GM12878 (cell line): ENCODE measurements around the gene SULF2. TPM values are rescaled to one million over a fixed set of nuclear protein-coding genes. Genes with fewer than 3 reads are reported as not detected.

ENCODE experiments used
- ATAC-seq: fragments of 200-7000 bp; cut with Tn5 transposase; 3 replicates; pipeline ENCODE4 v1.9.1; 2020; ENCODE audit warnings: mild to moderate bottlenecking, moderate library complexity
- BruUV-seq: library from RNA; stranded (reverse); fragments of 400-500 nt; replicated peaks from 2 replicates; lab custom pipeline; 2021; lab: Mats Ljungman, UMichigan
- CTCF ChIA-PET: fragments of 300-600 bp; sonication (Branson Sonifier 250); formaldehyde crosslinking; extraction: SDS; loops from one replicate; lab custom pipeline; 2021; ENCODE audit warnings: inconsistent platforms; lab: Yijun Ruan, JAX
- POLR2A ChIA-PET: fragments of 350-600 bp; formaldehyde crosslinking; extraction: SDS; loops from one replicate; lab custom pipeline; 2021; ENCODE audit warnings: inconsistent platforms; lab: Charles Lee
- RAD21 ChIA-PET: fragments of 300-600 bp; sonication (Branson Sonifier 250); formaldehyde crosslinking; loops from one replicate; lab custom pipeline; 2023; ENCODE audit warnings: antibody characterized with exemption; ENCODE audit not compliant: unreplicated experiment; lab: Charles Lee
- SMC1A ChIA-PET: fragments of 300-600 bp; sonication (Branson Sonifier 250); formaldehyde crosslinking; loops from one replicate; lab custom pipeline; 2023; ENCODE audit not compliant: unreplicated experiment, uncharacterized antibody; lab: Charles Lee
- DNase-seq: peaks from one replicate; pipeline ENCODE4 v3.0.0-alpha.2; 2011; ENCODE audit warnings: low read depth, low spot score
- FAIRE-seq: peaks from 3 replicates; lab custom pipeline; 2011; peaks lifted over from hg19 to GRCh38; lab: Jason Lieb, UNC
- H2AFZ ChIP-seq: 2 replicates; pipeline ENCODE4 v1.6.0; 2011; ENCODE audit warnings: low read depth, low read length, control low read depth; ENCODE audit not compliant: control insufficient read depth
- H3K27ac ChIP-seq: 2 replicates; pipeline ENCODE4 v1.5.1; 2011; ENCODE audit warnings: control low read depth; ENCODE audit not compliant: control insufficient read depth, insufficient read depth
- H3K27me3 ChIP-seq, 2 experiments: replicated peaks in 1 of 2; 2 replicates each; pipeline versions ENCODE4 v1.6.0 to v1.6.1; 2011; ENCODE audit warnings: low read length in 1 of 2; ENCODE audit not compliant: control insufficient read depth in 2 of 2, insufficient read depth in 2 of 2
- H3K36me3 ChIP-seq, 2 experiments: 2 replicates each; pipeline ENCODE4 v1.5.1; 2011; ENCODE audit warnings: low read length in 1 of 2; ENCODE audit not compliant: control insufficient read depth in 2 of 2, insufficient read depth in 2 of 2
- H3K4me1 ChIP-seq: 2 replicates; pipeline ENCODE4 v1.6.1; 2011; ENCODE audit warnings: mild to moderate bottlenecking, low read length, moderate library complexity, mixed read lengths; ENCODE audit not compliant: control insufficient read depth, insufficient read depth
- H3K4me2 ChIP-seq: 2 replicates; pipeline ENCODE4 v1.6.0; 2011; ENCODE audit warnings: control low read depth; ENCODE audit not compliant: control insufficient read depth, insufficient read depth
- H3K4me3 ChIP-seq: fragments of 200-600 bp; sonication (generic); 2 replicates; pipeline ENCODE4 v1.5.1; 2016
- H3K79me2 ChIP-seq: 2 replicates; pipeline ENCODE4 v1.6.0; 2011; ENCODE audit warnings: low read length; ENCODE audit not compliant: control insufficient read depth, insufficient read depth
- H3K9ac ChIP-seq: 2 replicates; pipeline ENCODE4 v1.8.0; 2011; ENCODE audit warnings: low read length, control low read depth, mixed read lengths; ENCODE audit not compliant: control insufficient read depth, insufficient read depth
- H3K9me3 ChIP-seq: replicated peaks from 3 replicates; pipeline ENCODE4 v1.5.1; 2011; ENCODE audit warnings: mild to moderate bottlenecking, low read length; ENCODE audit not compliant: control insufficient read depth, insufficient read depth
- H4K20me1 ChIP-seq: 2 replicates; pipeline ENCODE4 v1.6.0; 2011; ENCODE audit not compliant: control insufficient read depth, insufficient read depth
- CBX5 ChIP-seq: sonication (generic); IDR thresholded peaks from 2 replicates; pipeline ENCODE4 v1.6.1; 2016; ENCODE audit warnings: low read depth, moderate library complexity, mild to moderate bottlenecking, inconsistent platforms
- CUX1 ChIP-seq: IDR thresholded peaks from 2 replicates; pipeline ENCODE4 v1.6.1; 2012; ENCODE audit warnings: improper control_type of control experiment, low read depth, low read length; ENCODE audit not compliant: insufficient replicate concordance
- FOS ChIP-seq: IDR thresholded peaks from 3 replicates; pipeline ENCODE4 v1.6.1; 2011; ENCODE audit warnings: borderline replicate concordance; ENCODE audit not compliant: insufficient read length; ENCODE audit errors: extremely low read depth
- HDAC2 ChIP-seq: fragments of 200-600 bp; sonication (generic); IDR thresholded peaks from 2 replicates; pipeline ENCODE4 v1.6.1; 2017
- HDGF ChIP-seq: fragments of 450-650 bp; IDR thresholded peaks from 2 replicates; pipeline ENCODE4 v1.6.1; 2016; ENCODE audit warnings: antibody characterized with exemption
- NBN ChIP-seq: fragments of 450-650 bp; IDR thresholded peaks from 2 replicates; pipeline ENCODE4 v1.6.1; 2016
- NR2C1 ChIP-seq: fragments of 450-650 bp; IDR thresholded peaks from 2 replicates; pipeline ENCODE4 v1.6.1; 2017; ENCODE audit warnings: antibody characterized with exemption, mild to moderate bottlenecking, moderate library complexity
- RBBP5 ChIP-seq: fragments of 200-600 bp; sonication (generic); conservative IDR thresholded peaks from 2 replicates; pipeline ENCODE4 v1.6.1; 2016
- REST ChIP-seq: IDR thresholded peaks from 2 replicates; pipeline ENCODE4 v1.6.1; 2012; ENCODE audit warnings: mild to moderate bottlenecking, low read depth, low read length
- TBL1XR1 ChIP-seq: IDR thresholded peaks from 2 replicates; pipeline ENCODE4 v1.6.1; 2012; ENCODE audit warnings: low read depth, low read length, improper control_type of control experiment
- WRNIP1 ChIP-seq: IDR thresholded peaks from 2 replicates; pipeline ENCODE4 v1.6.1; 2011; ENCODE audit warnings: low read depth, low read length, improper control_type of control experiment, borderline replicate concordance
- YBX1 ChIP-seq: fragments of 450-650 bp; IDR thresholded peaks from 2 replicates; pipeline ENCODE4 v1.6.1; 2016; ENCODE audit warnings: antibody characterized with exemption
- ZSCAN29 ChIP-seq: fragments of 450-650 bp; IDR thresholded peaks from 2 replicates; pipeline ENCODE4 v1.6.1; 2017; ENCODE audit warnings: mild to moderate bottlenecking, moderate library complexity
- WGBS: methylation state at CpG from one replicate; pipeline ENCODE4 v1.1.6; 2016; ENCODE audit warnings: low lambda C conversion rate; ENCODE audit not compliant: insufficient replicate concordance, insufficient coverage; ENCODE audit errors: missing lambda C conversion rate; 5-methylcytosine and 5-hydroxymethylcytosine counted together
- in situ Hi-C: fragments of 300-500 bp; cut with MboI; formaldehyde crosslinking; loops from 9 replicates; pipeline ENCODE4 v1.14.3; 2018; ENCODE audit warnings: mixed read lengths
- intact Hi-C: fragments of 100-400 bp; cut with micrococcal nuclease; formaldehyde crosslinking; loops from one replicate; pipeline ENCODE4 v1.14.2; 2022; ENCODE audit not compliant: unreplicated experiment
- polyA plus RNA-seq, 11 experiments: library from polyadenylated mRNA; depleted of rRNA in 4 of 11; unstranded in 6 of 11; stranded (reverse) in 5 of 11; fragments of >200 nt; fragmentation: Nextera tagmentation in 4 of 11; fragmentation: Illumina TruSeq in 1 of 11; extraction: Ambion mirVana in 4 of 11; extraction: Trizol in 1 of 11; gene quantifications; 1 replicate in 1 of 11; 2 replicates in 10 of 11; pipeline versions ENCODE4 v1.2.1 to v1.2.3, GENCODE V29; 2011 to 2016; ENCODE audit warnings: inconsistent platforms in 2 of 11, missing spikeins in 2 of 11, low read depth in 1 of 11
- total RNA-seq, 4 experiments: library from RNA; depleted of rRNA in 3 of 4; stranded (reverse); fragments of >200 nt in 3 of 4; fragmentation: Illumina TruSeq in 1 of 4; extraction: Trizol in 1 of 4; gene quantifications; 2 replicates each; pipeline versions ENCODE4 v1.2.1 to v1.2.3, GENCODE V29; 2013 to 2021

Gene SULF2
- total and polyA plus RNA-seq, 10 of the 15 experiments (the other 5 are each of a cell fraction or from before 2014, with no cell fraction given) = 0.69 to 4.1 (median 1.6) TPM

- ATAC-seq = no peak
- H3K9ac ChIP-seq = no peak overlapping the region
- ChIA-PET CTCF (no interaction called here), RAD21 (no interaction called here), POLR2A (no interaction called here), SMC1A (no interaction called here)
- H3K36me3 ChIP-seq = no peaks in the 10 kb centered on the region
- DNase-seq = no peak
- H4K20me1 ChIP-seq = no peaks in the 10 kb centered on the region; the same call in 1 of the 2 replicates
- intact Hi-C loops = no loop called here
- no peak overlapping the region for H3K27ac ChIP-seq
- H3K9me3 ChIP-seq = no peaks in the 10 kb centered on the region
- in situ Hi-C loops = no loop called here
- no TSS peak for BruUV-seq
- TF ChIP-seq HDAC2 = no peak
- TF ChIP-seq ZSCAN29 = no peak
- TF ChIP-seq REST = no peak
- TF ChIP-seq WRNIP1 = no peak
- no peak for TF ChIP-seq TBL1XR1
- no peak for TF ChIP-seq HDGF
- no peak for TF ChIP-seq FOS
- TF ChIP-seq CBX5 = no peak
- no peak for TF ChIP-seq CUX1
- TF ChIP-seq NBN = no peak
- no peak for TF ChIP-seq RBBP5
- TF ChIP-seq YBX1 = no peak
- no peak for TF ChIP-seq NR2C1
- no peak for FAIRE-seq
- WGBS = 0% methylated on average over 3 of the region's 3 CpGs
- no peak overlapping the region for H2AFZ ChIP-seq
- no peaks in the 10 kb centered on the region; the same call in 1 of the 2 replicates for H3K4me1 ChIP-seq
- H3K79me2 ChIP-seq = no peaks in the 10 kb centered on the region
- peaks cover 2 to 4% of the 10 kb centered on the region in 2 experiments; a peak in 2 of 4 replicates for H3K27me3 ChIP-seq
- no peak overlapping the region for H3K4me3 ChIP-seq
- no peak overlapping the region for H3K4me2 ChIP-seq
Observed at GRCh38 chr20:47818016-47818415, 32.7 kb upstream of the SULF2 start.
